Activated CD4-positive, alpha-beta T cell treated with anti-CD3 and anti-CD28 coated beads, Interleukin-2, amount 50 U/mL, for 16 hours (primary cell): ENCODE measurements around the gene PIP4P1.
A peak's percentile ranks its signal among the peaks of the same experiment; 100 is the strongest.
"Not testable (repeated sequence)": the region's sequence is repeated elsewhere in the genome, so short reads cannot be mapped to it uniquely, and the experiment has no call there.

Source experiments
- DNase-seq: peaks from one replicate; pipeline ENCODE4 v3.0.0-alpha.2; 2020

Gene PIP4P1

GRCh38 chr14:20472536-20473169 is 11.4 kb upstream of the PIP4P1 start:
- DNase-seq: no peak

- no peak for DNase-seq
These were observed 9.3 kb upstream of the PIP4P1 start for GRCh38 chr14:20470603-20470901.

DNA sequence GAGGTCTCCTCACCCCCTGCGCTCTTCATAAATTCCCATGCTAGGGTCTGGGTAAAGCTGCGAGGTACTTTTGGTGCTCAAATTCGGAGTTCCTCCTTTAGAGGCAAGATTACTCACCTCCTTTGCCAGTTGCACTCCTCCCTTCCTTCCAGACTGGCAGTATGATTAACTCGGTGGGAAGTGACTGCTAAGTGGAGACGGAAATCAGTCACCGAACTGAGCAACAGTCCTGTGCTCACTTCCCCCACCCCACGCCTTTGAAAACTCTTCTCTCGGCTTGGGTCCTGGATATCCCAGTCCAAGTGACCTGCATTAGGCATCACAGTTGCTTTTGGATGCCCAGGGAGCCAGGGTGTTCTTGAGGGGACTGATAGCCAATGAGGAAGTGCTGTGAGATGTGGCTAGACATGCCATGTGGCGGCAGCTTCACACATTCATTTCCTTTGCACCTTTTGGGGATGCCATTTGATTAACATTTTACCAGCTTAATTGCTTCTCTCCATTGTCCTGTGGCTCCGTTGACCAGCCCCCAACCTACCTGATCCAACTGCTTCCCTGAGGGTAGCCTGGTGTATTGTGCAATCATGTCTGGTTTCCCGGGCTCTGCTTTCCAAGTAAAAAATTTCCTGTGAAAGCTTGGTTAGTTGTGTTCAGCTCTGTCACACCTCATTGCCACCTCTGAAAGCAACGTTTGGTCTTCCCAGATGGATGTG is 8.8 kb upstream of the PIP4P1 start:
- DNase-seq: peak; percentile 88

DNA sequence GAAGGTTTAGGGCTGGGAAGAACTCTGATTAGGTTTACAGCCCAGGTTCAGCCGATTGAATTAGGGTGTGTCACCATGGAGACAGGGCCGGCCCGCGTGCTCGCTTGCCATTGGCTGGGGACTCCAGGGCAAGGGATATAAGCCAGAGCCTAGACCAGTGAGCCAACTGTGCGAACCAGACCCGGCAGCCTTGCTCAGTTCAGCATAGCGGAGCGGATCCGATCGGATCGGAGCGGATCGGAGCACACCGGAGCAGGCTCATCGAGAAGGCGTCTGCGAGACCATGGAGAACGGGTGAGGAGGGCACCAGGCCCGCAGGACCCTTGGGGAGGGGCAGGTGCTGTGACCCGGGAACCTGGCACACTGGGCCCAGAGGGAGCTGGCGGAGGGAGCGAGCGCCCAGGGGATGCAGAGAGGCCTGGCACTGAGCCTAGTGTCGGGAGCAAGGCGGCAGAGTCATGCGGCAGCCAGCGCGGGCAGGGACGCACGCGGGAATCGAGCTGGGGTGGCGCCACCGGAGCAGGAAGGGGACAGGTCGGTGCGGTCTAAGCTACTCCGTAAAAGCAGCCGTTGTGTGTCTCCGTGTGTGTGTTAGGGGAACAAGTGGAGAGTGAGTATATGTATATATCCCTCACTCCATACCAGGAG is 8.1 kb upstream of the PIP4P1 start, which contains the start of gene PNP:
TSS of gene PNP (plus strand) at position 165 of the 648 bp plus-strand sequence. CDS start at position 284, 119 bp downstream.
- peak; percentile 97 for DNase-seq

GRCh38 chr14:20468764-20469241 is 7.6 kb upstream of the PIP4P1 start:
- DNase-seq: no peak

GRCh38 chr14:20460458-20461224 is 593 bp downstream of the PIP4P1 start:
- DNase-seq: peak; percentile 32

DNA sequence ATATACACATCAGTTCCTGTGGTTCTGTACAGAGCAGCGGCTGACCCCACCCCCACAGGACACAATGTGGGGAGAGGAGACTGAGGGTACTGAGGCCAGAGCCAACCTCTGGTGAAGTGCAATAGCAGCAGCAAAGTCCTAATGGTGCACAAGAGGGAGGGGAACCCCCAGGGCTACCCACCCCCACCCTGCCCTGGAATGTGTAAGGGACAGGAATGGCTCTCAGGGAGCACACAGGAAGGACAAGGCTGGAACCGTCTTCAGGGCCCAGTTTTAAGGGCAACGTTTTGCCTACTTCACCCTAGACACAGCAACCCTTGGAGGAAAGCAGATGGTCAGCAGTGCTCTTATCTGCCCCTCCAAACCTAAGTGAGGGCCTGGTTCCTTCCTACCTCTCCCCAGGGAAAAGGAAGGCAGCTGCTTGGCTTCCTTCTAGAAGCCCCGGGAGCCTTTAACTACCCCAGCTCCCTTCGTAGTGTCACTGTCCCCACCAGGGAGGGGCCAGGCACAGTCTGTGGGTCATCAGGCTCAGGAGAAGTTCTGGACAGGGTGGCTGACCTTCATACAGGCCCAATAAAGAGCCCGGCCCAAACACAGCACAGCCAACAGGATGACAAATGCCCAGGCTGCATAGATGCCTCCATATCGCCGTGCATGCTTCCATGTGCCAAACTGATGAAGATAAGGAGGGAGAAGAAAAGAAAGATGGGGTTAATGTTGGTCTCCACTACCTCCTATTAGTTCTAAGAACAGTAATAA is 3.0 kb downstream of the PIP4P1 start:
- DNase-seq: no peak

- DNase-seq: no peak
These were observed 4.3 kb downstream of the PIP4P1 start for GRCh38 chr14:20456971-20457370.

- DNase-seq: peak; percentile 23
These were observed 5.6 kb downstream of the PIP4P1 start for GRCh38 chr14:20455355-20456300.

DNA sequence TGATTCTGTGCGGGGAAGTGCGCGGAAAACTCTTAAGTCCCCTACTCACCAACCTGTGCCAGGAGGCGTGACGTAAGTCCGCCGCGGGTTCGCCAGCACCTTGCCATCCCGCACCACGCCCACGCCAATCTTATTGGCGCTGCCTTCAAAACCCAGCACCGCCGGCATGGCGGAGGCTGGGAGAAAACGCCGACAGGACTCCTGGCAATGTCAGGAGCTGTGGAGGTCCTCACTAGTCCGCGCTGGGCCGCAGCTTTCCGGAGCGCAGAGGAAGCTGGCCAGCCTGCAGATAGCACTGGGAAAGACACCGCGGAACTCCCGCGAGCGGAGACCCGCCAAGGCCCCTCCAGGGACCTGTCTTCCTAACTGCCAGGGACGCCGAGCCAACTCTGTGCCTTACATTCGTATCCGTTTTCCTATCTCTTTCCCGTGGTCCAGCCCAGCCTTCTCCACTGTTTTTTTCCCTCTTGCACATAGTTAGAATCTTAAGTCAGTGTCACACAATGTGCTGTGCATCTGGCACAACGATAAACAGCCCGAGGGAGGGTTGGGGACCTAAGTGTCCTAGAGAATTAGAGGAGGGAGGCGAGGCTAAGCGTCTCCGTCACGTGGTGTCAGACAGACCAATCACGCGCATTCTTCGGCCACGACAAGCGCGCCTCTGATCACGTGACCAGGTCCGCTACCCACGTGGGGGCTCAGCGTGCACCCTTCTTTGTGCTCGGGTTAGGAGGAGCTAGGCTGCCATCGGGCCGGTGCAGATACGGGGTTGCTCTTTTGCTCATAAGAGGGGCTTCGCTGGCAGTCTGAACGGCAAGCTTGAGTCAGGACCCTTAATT is 6.5 kb downstream of the PIP4P1 start, which contains the start of the genes APEX1 and OSGEP:
TSS of gene APEX1 (plus strand) at position 711 of the 839 bp plus-strand sequence. CDS start 420 bp downstream, outside the sequence.
TSS of gene OSGEP (minus strand) at position 297 of the 839 bp plus-strand sequence. CDS start at position 168, 129 bp downstream.
- peak; percentile 99 for DNase-seq

DNA sequence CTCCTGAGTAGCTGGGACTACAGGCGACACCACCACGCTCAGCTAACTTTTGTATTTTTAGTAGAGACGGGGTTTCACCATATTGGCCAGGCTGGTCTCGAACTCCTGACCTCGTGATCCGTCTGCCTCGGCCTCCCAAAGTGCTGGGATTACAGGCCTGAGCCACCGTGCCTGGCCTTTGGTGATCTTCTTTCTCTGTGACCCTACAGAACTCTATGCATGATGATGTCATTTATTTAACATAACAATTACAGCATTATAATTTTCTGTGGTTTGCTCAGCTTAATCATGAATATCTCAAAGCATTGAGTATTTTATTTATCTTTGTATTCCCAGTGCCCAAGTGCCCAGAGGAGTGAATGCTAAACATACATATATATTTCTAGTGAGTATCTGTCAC is 8.4 kb downstream of the PIP4P1 start:
- DNase-seq: not testable (repeated sequence)

- no peak for DNase-seq
These were observed 14.3 kb downstream of the PIP4P1 start for GRCh38 chr14:20446889-20447288.

GRCh38 chr14:20443650-20444049 is 17.6 kb downstream of the PIP4P1 start:
- DNase-seq: not testable (repeated sequence)

- DNase-seq: no peak
These were observed 19.8 kb downstream of the PIP4P1 start for GRCh38 chr14:20441461-20441860.

DNA sequence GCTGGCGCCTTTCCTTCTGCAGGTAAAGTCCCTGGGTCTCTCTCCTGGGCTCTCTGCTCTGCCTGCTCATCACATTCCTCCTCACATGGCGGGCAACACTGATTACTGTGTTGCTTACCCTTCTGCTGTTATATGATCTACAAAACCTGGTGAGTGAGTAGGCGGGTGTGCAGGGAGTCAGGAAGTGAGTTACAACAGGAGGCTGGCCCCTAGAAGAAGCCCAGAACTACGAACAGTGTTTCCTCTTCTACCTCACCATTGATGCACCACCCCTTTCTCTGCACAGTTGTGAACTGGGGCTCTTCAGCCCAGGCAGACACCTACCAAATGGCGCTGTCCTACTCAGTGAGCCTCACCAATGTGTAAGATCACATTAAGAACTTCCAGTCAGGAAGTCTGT is 20.4 kb downstream of the PIP4P1 start:
- DNase-seq: peak; percentile 26

DNA sequence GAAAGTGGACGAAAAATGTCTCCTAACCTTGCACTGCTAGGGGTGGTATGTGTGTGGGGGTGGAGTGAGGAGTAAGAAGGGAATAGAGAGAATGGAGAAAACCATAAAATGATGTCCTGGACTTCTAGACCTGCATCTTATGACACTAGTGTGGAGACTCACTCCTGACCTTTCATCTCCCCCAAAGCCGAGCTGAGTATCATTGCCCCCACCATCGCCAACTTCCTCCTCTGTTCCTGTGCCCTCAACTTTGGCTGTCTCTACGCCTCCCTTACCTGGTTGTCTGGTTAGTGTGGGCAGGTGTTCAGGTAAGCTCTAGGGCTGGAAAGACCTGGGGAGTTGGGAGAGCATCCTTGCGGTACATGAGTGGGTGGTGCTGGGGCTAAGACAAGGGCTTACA is 20.8 kb downstream of the PIP4P1 start:
- DNase-seq: no peak

GRCh38 chr14:20438664-20439063 is 22.6 kb downstream of the PIP4P1 start:
- DNase-seq: no peak

DNA sequence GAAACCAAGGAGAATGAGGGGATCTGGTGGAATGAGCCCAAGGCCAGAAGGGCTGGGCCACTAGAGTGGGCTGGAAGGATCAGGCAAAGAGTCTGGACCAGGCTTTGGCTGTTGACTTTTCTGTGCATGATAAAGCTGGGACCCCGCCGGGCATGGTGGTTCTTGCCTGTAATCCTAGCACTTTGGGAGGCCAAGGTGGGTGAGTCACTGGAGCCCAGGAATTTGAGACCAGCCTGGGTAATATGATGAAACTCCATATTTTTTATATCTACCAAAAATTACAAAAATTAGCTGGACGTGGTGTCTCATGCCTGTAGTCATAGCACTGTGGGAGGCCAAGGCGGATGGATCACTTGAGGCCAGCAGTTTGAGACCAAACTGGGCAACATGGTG is 24.9 kb downstream of the PIP4P1 start:
- no peak for DNase-seq

DNA sequence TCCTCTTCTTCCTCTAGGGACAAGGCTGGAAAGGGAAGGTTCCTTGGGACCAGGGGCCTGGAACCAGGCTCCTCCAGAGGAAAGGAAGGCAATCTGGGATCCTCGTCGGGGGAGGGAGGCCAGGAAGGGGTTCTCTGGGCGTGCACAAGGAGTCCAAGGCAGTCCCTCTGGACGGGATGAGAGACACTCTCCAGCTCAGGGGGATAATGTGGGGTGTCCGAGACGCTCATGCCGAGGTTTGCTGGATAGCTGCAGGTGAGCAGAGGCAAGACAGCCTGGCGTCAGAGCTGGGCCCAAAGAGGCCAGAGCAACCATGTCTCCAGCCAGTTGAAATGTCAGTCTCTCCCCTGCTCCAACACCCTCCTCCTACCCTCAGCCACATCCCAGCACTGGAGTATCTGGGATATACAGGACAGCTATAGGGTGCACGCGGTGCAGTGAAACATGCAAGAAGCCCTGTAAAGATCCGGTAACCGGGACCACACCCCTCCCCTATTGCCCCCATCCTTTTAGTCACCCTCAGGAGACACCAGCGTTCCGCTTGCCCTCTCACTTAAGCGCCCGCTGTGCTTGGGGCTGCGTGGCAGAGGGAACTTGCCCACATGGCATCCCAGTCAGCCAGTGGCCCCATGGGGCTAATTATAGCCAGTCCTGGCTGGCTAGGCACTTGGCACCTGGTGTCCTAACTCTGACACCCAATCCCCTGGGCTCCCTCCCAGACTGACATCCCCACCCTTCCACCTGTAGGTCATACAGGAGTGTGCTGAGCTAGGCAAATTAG is 25.5 kb downstream of the PIP4P1 start, which contains the start of gene KLHL33:
TSS of gene KLHL33 (minus strand) at position 585 of the 781 bp plus-strand sequence. CDS start at position 230, 355 bp downstream.
- no peak for DNase-seq
